Measurements from ENCODE around the gene RIT2.
"Not testable (repeated sequence)": the region's sequence is repeated elsewhere in the genome, so short reads cannot be mapped to it uniquely, and the experiment has no call there.

The RIT2 gene

DNA sequence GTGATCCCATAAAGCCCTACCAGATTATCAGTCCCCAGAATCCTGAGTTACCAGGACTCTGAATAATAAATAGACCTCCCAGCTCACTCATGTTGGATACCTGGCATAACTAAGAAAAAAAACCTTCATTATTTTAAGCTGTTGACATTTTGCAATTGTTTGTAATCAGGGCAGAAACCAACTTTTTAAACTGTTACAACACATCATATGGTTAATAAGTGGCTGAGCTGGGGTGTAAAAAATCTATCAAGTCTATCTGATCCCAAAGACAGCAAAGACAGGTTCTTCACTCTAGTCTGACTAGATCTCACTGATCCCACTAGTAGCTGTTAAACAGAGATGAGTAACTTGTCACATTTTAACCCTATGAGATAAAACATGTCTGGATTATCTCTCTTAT lies 370.3 kb downstream of the RIT2 start:
- DNase-seq, result no peak

DNA sequence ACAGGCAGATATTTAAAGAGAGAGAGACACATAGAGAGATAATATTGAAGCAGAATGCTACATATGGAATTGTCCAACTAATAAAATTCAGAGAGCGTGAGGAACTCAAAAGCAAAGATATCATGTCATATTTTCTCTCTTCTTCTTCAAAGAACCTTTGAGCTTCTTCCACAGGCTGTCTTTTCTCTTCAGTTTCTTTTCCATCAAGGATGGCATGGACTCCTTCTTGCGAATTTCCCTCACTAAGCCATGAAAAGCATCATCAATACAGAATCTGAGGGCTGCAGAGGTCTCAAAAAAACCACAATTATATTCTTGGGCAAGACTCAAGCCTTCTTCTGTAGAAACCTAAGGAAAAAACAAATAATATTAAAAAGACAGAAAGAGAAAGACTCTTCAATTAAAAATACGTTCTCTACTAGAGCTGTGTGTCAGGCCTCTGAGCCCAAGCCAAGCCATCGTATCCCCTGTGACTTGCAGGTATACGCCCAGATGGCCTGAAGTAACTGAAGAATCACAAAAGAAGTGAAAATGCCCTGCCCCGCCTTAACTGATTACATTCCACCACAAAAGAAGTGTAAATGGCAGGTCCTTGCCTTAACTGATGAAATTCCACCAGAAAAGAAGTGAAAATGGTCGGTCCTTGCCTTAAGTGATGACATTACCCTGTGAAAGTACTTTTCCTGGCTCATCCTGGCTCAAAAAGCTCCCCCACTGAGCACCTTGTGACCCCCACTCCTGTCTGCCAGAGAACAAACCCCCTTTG lies 371.9 kb downstream of the RIT2 start:
- DNase-seq, result no peak

DNA sequence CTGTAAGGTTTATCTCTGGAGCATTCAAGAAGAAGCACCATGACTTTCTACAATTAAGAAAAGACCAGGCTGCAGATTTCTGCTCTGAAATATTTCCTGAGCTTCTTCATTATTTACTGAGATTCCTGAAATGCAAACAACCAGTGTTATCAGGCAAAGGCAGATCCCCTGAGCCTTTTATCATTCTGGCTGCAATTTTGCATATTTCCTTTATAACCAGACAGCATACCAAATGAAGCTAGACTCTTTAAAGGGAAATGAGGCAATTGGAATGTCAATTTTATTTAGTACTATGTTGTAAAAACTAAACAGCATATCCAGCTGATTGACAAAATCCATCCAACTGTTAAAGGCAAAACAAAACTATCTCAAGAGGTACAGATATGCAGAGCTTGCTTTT lies 372.5 kb downstream of the RIT2 start:
- DNase-seq, result no peak

DNA sequence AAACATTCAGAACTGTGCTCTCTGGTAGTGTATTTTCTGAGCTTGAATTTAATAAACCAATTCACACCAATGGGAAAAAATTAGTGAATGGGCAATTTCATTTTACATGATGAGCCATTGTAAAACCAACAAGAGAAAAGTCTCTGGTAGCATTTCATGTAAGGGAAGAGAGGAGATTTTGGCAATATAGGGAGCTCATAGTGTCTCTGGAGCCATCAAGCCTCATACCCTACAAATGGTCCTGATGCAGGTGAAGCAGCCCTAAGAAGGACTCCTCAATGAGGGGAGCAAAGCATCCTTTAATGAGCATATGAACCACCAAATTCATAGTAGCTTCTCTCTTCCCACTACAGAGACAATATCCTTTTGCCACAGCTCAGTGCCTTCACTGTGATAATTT lies 373.0 kb downstream of the RIT2 start:
- no peak for DNase-seq

DNA sequence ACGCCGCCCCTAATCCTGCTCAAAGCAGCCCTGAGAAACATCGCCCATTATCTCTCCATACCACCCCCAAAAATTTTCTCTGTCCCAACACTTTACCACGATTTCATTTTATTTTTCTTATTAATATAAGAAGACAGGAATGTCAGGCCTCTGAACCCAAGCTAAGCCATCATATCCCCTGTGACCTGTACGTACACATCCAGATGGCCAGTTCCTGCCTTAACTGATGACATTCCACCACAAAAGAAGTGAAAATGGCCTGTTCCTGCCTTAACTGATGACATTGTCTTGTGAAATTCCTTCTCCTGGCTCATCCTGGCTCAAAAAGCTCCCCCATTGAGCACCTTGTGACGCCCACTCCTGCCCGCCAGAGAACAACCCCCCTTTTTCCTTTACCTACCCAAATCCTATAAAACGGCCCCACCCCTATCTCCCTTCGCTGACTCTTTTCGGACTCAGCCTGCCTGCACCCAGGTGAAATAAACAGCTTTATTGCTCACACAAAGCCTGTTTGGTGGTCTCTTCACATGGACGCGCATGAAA lies 373.6 kb downstream of the RIT2 start:
- DNase-seq, result not testable (repeated sequence)

DNA sequence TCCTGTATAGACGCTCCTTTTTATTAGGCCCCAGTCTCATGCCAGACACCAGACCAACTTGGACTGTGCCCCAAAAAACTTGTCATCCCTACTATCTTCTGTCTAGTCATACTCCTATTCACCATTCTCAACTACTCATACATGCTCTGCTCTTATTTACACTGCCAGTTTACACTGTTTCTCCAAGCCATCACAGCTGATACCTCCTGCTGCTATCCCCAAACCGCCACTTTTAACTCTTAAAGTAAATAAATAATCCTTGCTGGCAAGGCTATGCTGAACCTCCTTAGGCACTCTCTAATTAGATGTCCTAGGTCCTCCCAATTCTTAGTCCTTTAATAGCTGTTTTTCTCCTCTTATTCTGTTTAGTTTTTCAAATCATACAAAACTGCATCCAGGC lies 374.2 kb downstream of the RIT2 start:
- DNase-seq, result not testable (repeated sequence)

DNA sequence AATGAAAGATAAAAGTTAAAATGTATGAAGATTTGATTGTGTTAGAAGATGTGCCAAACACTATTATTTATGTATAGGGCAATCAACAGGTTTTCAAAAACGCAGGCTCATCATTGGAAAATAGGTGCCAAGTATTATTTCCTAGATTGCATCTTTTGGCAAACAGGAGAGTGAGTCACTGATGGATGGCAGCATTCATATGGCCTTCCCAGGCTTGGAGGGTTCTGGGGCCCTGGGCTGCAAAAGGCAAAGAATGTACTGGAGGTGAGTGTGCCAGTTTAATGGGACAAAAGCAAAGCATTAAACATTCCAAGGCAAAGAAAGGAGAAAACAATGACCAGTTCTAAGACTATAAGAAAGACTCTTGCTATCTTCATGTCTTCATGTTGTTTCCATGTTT lies 379.4 kb downstream of the RIT2 start:
- DNase-seq, result no peak

DNA sequence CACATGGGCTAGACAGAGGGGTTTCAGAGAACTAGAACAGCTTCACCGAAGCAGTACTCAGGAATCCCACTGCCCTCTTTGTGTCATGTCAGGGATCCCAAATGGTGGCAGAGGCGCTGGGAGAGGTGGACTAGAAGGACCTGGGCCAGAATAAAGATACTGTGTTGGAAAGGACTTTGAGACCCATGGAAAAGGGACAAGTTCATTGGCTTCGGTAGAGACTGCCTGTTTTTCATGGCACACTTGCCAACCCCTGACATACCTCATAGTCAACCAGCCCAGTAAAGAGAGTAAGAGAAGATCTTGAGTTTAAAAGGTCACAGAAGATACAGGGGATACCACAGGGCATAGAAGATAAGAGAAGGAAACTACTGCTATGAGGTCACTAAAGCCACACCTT lies 381.0 kb downstream of the RIT2 start:
- DNase-seq, result no peak

DNA sequence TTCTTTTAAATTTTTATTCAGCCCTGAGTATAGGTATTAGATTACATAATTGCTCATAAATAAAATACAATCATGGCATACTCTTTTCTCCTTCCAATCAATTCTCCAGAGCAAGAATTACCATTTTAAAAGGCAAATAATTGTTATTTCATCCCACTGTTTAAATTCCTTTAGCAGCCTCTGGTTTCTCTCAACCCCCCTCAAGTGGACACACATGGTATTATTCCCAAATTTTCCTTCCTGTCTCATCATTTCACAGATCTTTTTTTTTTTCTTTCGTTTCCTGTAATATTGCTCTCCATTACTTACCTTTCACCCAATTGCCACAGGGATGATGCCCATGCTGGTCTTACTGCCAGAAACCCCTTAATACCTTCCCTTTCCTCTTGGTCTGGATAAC lies 385.2 kb downstream of the RIT2 start:
- DNase-seq, result no peak

DNA sequence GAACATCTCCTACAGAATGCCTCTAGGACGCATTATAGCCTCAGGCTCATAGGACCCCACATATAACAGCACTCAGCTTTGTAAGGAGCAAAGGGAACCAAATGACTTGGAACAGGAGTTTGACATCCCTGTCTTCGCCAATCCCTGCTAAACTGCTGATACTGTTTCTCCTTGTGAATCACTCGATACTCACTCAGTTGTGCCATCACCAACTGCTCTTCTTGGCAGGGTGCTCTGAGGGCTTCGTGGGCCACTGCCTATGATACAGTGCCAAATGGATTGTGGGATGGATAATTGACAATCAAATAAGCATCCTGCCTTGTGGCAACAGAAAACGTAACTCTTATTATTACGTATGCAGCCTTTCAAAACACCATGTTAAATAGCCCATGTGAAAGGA lies 396.3 kb downstream of the RIT2 start:
- DNase-seq, result no peak

DNA sequence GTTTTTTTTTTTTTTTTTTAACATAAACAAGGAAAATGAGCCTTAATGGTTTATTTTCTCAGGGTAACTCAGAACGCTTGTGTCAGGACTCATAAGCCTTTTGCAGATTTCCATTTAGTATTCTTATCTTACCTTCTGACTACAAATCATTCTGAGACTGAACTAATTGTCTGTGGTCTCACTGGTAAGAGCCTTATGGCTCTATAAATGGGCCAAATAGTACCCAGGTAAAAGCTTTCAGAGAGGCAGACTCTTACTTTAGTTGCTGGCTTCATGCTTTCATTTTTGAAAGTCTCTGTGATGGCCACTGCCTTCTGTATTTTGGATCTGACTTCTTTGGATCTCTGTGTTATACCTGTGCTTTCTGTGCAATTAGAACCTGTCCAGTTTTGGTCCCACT lies 403.4 kb downstream of the RIT2 start:
- no peak for DNase-seq

DNA sequence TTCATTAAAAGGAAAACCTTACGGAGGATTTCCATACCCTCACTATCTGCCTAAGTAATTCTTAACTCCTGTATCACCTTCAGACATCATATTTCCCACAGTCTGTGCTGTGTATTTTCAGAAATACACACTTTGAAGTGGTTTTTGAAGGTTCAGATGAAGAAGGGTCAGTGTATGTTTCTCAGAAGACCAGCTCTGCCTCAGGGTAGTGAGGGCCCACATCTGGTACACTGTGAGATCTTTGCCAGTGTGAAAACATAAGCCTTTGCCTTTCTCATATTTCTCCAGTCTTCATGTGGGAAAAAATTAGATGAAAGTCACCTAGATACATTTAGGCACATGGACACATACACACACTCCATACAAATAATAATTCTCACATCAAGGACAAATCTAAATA lies 408.4 kb downstream of the RIT2 start:
- DNase-seq, result no peak

DNA sequence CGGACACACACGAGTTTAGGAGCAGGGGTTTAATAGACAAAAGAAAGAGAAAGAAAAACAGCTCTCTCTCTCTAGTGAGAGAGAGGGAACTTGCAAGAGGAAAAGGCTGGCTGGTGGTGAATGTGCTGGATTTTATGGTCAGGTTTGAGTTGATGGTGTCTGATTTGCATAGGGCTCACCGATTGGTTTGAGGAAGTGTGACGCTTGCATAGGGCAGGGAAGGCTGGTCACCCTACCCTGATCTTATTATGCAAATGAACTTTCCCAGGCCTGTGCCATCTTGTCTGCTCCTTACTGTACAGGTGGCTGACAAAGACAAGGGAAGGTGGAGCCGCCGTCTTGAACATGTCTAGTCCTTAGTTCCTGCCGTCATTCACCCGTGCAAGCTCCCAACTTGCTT lies 408.9 kb downstream of the RIT2 start:
- peak; percentile 19 for DNase-seq

DNA sequence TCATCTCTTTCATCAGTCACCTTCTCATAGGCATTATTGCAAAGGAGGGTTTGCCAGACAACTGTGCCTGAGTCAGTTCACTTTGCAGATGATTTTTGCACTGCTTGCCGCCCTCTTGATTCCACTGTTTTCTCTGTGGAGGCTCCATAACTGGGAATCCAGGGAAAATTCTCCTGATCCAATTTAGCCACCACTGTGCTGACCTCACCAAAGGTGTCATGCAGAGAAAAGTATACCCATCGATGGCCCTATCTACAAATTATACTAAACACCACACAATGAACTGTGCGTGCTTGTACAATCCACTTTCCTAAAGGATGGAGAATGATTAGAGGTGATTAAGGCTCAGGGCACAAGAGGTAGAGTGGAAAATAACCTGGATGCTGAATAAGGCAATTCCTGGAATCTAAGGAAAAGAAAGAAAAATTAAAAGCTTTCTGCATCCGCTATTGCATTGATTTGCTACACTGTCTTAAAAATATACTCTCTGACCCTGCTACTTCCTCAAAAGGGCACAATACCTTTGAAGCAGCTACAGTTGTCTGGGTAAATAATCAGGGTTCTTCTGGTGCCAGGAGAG lies 409.4 kb downstream of the RIT2 start:
- DNase-seq, result no peak
